ENCODE measurements around the gene NECTIN1.
"Not testable (repeated sequence)": the region's sequence is repeated elsewhere in the genome, so short reads cannot be mapped to it uniquely, and the experiment has no call there.

Gene NECTIN1

GRCh38 chr11:119615003-119615881 is 113.8 kb downstream of the NECTIN1 start:
- DNase-seq = no peak

- DNase-seq = no peak
These were observed 114.6 kb downstream of the NECTIN1 start for GRCh38 chr11:119614222-119615002.

- no peak for DNase-seq
These were observed 116.2 kb downstream of the NECTIN1 start for GRCh38 chr11:119612814-119613213.

GRCh38 chr11:119610836-119611426 is 118.1 kb downstream of the NECTIN1 start:
- no peak for DNase-seq

GRCh38 chr11:119608781-119609180 is 120.2 kb downstream of the NECTIN1 start:
- no peak for DNase-seq

- no peak for DNase-seq
These were observed 120.8 kb downstream of the NECTIN1 start for GRCh38 chr11:119608201-119608600.

GRCh38 chr11:119607726-119608125 is 121.3 kb downstream of the NECTIN1 start:
- no peak for DNase-seq

- DNase-seq = no peak
These were observed 123.8 kb downstream of the NECTIN1 start for GRCh38 chr11:119605137-119605665.

- no peak for DNase-seq
These were observed 126.1 kb downstream of the NECTIN1 start for GRCh38 chr11:119602745-119603373.

GRCh38 chr11:119599864-119600541 is 129.0 kb downstream of the NECTIN1 start:
- DNase-seq = no peak

- DNase-seq = not testable (repeated sequence)
These were observed 133.1 kb downstream of the NECTIN1 start for GRCh38 chr11:119595941-119596340.

GRCh38 chr11:119594639-119595249 is 134.3 kb downstream of the NECTIN1 start:
- DNase-seq = no peak

GRCh38 chr11:119593346-119593745 is 135.7 kb downstream of the NECTIN1 start:
- no peak for DNase-seq

- DNase-seq = no peak
These were observed 136.4 kb downstream of the NECTIN1 start for GRCh38 chr11:119592642-119593041.

GRCh38 chr11:119591836-119592310 is 137.1 kb downstream of the NECTIN1 start:
- no peak for DNase-seq

GRCh38 chr11:119590651-119591351 is 138.2 kb downstream of the NECTIN1 start:
- DNase-seq = no peak

GRCh38 chr11:119589001-119589400 is 140.0 kb downstream of the NECTIN1 start:
- no peak for DNase-seq
